Stimulated activated CD4-positive, alpha-beta T cell treated with anti-CD3 and anti-CD28 coated beads, TNF-alpha, amount 100 ng/mL, for 24 hours (primary cell): ENCODE results near the gene LRCH3.
A peak's percentile ranks its signal among the peaks of the same experiment; 100 is the strongest.

Source experiments
- DNase-seq, 3 experiments: peaks; one replicate each; pipeline ENCODE4 v3.0.0-alpha.2; 2020; ENCODE audit warnings: low read depth in 3 of 3

LRCH3 gene

DNA sequence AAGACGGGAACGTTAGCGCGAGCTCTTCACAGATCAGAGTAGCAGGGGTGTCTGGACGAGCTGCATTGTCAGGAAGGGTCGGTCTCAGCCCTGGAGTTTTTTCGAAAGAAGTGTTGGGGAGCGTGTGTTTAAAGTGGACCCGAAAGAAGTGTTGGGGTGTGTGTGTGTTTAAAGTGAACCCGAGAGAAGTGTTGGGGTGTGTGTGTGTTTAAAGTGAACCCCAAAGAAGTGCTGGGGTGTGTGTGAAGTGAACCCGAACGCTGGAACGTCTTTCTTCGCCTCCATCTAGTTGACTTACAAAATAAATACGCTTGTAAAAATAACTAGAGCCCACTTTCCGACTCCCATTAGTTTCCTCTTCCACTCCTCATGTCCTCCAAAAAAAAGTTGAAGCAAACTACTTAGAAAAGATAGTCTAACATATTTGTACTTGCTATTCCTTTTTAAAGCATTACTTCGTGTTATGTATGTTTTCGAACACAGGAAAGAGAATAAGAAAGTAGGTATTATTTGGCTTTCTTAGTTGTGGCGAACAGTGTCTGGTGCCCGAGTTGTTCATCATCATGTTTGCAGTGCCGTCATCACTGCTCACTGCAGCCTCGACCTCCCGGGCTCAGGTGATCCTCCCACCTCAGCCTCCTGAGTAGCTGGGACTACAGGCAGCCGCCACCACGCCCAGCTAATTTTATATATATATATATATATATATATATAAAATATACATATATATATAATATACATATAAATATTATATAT lies 1.0 kb downstream of the LRCH3 start:
- DNase-seq, result peak in 1 of 3 experiments; percentile 33

DNA sequence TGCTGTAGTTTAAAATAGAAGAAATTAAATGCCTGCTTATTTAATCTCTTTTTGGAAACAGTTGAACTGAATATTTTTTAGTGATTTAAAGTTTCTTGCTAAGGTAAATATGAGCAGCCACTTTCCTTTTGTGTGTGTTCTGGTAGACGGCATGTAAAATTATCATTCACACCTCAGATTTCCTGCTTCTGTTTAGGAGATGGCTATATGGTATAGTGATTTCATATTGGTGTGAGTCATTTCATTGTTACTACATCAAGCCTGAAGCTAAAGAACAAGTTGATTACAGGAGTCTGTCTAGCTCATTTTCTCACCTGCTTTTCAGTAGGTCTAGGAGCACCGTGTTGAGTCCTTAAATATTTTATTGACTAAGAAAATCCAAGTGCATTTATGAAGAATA lies 2.2 kb downstream of the LRCH3 start:
- no peak for DNase-seq

- DNase-seq, result no peak
These were observed 3.1 kb downstream of the LRCH3 start for GRCh38 chr3:197794115-197794514.

GRCh38 chr3:197795200-197795599 lies 4.1 kb downstream of the LRCH3 start:
- no peak for DNase-seq

GRCh38 chr3:197796087-197796486 lies 5.0 kb downstream of the LRCH3 start:
- no peak for DNase-seq

DNA sequence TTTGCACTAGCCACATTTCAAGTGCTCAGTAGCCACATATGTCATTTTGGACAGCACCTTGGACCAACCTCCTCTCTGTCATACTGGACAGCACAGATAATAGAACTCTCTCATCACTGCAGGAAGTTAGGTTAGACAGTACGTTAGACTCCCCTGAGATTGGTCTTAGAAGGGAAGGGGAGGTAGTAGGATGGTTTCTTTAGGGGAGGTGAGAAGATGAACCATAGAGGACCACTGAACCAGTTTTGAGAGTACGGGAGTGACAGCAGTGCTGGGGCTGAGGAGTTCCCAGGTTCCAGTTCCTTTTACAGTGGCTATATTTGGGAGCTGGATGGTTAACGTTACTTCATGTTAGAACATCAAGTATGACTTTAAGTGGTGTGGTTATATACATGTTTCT lies 7.8 kb downstream of the LRCH3 start:
- DNase-seq, result no peak

DNA sequence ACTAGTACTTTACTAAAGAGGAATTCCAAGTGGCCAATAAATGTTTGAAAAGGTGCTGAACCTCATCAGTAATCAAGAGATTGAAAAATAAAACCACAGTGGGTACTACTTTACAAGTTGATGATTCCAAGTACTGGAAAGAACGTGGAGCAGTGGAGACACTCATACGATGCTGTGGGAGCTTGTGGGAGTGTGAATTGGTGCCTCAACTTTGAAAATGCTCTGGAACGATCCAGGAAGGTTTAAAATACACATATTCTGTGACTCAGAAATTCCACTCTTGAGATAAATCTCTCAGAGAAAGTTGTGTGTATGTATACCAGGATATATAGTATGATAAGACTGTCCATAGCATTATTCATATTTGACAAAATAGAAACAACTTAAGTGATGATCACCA lies 9.3 kb downstream of the LRCH3 start:
- no peak for DNase-seq

- no peak for DNase-seq
These were observed 11.1 kb downstream of the LRCH3 start for GRCh38 chr3:197801891-197802778.

DNA sequence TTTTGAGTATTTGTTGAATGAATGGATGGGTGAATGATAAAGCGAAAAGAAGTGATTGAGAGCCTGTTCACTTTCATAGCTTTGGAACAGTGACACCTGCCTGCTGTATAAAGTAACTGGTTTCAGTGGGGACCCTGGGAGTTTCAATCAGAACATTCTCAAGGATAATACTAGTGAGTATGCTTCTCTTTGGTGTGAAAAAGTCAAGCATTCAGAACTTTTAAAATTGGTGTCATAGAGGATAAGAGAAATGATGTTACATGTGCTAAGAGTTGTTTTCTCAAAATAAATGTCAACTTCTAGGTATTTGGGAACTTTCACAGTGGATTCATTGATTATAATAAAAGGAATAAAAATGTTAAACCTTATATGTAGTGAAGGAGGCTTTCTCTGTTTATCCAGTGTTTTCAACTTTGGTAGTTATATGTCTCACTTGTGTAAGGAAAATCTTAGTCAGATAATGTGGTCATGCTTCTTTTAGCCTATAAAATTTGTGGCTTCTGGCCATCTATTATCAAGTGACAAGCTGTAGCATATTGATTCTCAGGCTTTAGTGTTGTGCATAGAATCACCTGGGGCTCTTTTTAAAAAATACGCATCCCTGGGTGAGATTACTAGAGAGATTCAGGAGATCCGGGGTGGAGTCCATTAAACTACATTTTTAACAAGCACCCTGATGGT lies 11.9 kb downstream of the LRCH3 start:
- no peak for DNase-seq

- DNase-seq, result no peak
These were observed 13.5 kb downstream of the LRCH3 start for GRCh38 chr3:197804511-197804910.

- no peak for DNase-seq
These were observed 17.0 kb downstream of the LRCH3 start for GRCh38 chr3:197807969-197808587.

- DNase-seq, result no peak
These were observed 18.4 kb downstream of the LRCH3 start for GRCh38 chr3:197809356-197810020.

DNA sequence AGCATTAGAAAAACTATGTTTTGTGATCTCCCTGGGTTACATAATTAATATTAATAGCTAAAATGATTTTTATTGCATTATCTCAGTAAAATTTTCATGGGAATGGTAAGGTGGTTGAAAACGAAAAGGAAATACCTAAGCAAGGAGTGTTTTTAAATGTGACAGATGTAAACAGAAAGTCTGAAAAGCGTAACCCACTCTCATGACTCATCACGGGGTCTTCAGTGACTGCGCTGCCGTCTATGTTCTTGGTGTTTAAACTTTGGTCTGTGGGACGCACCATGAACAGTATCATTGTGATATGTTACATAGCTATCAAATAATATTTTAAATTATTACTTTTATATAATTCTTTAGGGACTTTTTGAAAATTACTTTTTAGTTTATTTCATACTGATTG lies 19.8 kb downstream of the LRCH3 start:
- no peak for DNase-seq

GRCh38 chr3:197811343-197811742 lies 20.3 kb downstream of the LRCH3 start:
- no peak for DNase-seq

GRCh38 chr3:197814372-197814771 lies 23.3 kb downstream of the LRCH3 start:
- DNase-seq, result no peak

DNA sequence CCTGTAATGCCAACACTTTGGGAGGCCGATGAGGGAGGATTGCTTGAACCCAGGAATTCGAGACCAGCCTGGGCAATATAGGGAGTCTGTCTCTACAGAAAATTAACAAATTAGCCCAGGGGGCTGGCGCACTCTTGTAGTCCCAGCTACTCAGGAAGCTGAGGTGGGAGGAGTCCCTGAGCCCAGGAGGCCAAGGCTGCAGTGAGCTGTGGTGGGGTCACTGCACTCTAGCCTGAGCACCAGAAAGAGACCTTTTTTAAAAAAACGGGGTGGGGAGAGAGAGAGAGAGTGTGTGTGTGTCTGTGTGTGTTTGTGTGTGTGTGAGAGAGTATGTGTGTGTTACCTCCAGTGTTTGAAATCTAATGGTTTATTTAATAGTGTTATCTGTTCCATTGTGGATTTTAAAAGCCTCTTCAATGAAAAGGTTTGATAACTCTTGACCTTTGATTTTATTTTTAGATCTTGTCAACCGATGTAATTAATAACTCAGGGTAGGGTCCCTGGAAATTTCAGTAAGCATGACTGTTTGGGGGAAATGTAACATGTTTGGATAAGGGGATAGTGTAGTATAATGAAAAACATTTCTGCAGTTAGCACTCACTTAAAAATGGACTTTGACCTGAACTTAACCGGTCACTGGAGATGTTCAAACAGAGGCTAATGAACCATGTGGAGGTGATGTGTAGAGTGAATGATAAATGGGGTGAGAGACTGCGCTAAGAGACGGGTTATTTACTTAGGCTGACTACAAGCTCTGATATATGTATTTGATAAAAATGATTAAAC lies 29.7 kb downstream of the LRCH3 start:
- DNase-seq, result no peak

DNA sequence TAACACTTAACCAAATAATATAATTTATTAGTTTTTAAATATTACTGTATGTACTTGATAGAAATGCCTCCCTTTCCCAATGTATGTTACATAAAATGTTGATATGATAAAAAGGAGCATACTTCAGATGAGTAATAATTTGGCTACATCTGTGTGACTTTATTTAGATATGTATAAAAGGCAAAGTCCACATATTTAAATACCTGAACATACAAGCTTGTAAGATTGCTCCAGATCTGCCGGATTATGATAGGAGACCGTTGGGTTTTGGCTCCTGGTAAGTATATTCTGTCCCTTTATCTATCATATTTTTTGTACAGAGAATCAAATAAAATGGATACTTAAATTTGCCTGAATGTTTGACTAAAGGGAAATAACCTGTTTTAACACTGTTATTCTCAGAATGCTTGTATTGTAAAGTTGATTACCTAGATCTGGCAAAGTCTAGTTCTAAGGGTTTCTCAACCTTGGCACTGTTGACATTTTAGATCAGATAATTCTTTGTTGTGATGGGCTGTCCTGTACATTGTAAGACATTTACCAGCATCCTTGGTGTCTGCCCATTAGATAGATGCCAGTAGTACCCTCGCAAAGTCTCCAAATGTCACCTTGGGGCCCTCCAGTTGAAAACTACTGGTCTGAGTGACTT lies 38.5 kb downstream of the LRCH3 start:
- no peak for DNase-seq

DNA sequence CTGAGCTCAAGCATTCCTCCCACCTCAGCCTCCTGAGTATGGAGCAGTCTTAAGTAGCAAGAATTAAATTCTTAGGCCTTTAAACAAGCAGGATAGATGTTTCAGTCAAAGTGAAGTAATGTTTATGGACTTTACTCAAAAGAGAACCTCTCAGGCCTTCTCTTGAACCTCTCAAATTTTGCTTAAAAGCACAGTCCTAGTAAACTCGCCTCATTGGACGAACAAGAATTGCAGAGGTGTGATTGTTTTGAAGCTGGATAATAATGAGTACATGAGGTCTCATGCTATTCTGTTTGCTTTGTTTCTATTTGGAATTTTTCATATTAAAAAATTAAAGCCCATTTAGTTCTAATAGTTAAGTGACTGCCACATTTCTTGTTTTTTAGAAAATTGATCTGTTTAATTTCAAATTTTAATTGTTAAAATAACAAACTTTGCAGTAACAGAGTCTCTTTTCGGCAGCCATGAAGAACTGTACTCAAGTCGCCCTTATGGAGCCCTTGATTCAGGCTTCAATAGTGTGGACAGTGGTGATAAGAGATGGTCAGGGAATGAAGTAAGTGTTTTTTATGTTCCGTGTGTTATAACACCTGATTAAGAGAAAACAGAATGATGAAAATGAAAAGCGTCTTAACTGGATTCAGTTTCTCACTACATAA lies 39.4 kb downstream of the LRCH3 start:
- no peak for DNase-seq

DNA sequence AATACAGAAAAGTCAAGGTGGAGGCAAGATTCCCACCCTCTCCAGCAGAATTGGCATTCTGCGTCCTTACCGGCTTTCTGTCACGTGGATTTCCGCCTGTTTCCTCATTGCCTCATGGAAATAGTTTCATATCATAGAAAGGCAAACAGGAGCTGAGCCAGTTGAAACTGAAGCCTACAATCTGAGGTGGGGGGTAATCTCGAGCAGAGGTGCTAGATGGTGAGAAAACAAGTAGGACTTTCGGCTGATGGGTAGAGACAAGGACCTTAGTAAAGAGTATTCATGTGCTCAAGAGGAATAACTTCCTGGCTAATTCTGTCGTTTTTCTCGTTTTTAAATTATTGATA lies 39.9 kb downstream of the LRCH3 start:
- DNase-seq, result no peak
